Measurements from ENCODE around the gene SLC44A5.
"Not testable (repeated sequence)": the region's sequence is repeated elsewhere in the genome, so short reads cannot be mapped to it uniquely, and the experiment has no call there.

SLC44A5 gene

GRCh38 chr1:75264112-75264511, 346.8 kb downstream of the SLC44A5 start:
- DNase-seq = no peak

- not testable (repeated sequence) for DNase-seq
These were observed 347.3 kb downstream of the SLC44A5 start for GRCh38 chr1:75263616-75264015.

GRCh38 chr1:75261946-75262345, 349.0 kb downstream of the SLC44A5 start:
- not testable (repeated sequence) for DNase-seq

- no peak for DNase-seq
These were observed 352.6 kb downstream of the SLC44A5 start for GRCh38 chr1:75258351-75258750.

GRCh38 chr1:75257424-75257823, 353.5 kb downstream of the SLC44A5 start:
- DNase-seq = no peak

GRCh38 chr1:75250114-75250513, 360.8 kb downstream of the SLC44A5 start:
- not testable (repeated sequence) for DNase-seq

GRCh38 chr1:75245239-75245638, 365.7 kb downstream of the SLC44A5 start:
- peak in 1 of 3 experiments; percentile 31 for DNase-seq

GRCh38 chr1:75243124-75243523, 367.8 kb downstream of the SLC44A5 start:
- DNase-seq = no peak

GRCh38 chr1:75237316-75237715, 373.6 kb downstream of the SLC44A5 start:
- DNase-seq = no peak

GRCh38 chr1:75234562-75234961, 376.4 kb downstream of the SLC44A5 start:
- no peak for DNase-seq

- DNase-seq = peak; percentile 30 to 74 (median 63)
These were observed 377.5 kb downstream of the SLC44A5 start for GRCh38 chr1:75233302-75233929.

- DNase-seq = no peak
These were observed 390.8 kb downstream of the SLC44A5 start for GRCh38 chr1:75220072-75220471.

- no peak for DNase-seq
These were observed 396.9 kb downstream of the SLC44A5 start for GRCh38 chr1:75214017-75214416.

GRCh38 chr1:75211648-75212047, 399.3 kb downstream of the SLC44A5 start:
- DNase-seq = no peak

GRCh38 chr1:75208862-75209261, 402.1 kb downstream of the SLC44A5 start:
- no peak for DNase-seq

- DNase-seq = peak; percentile 26 to 74 (median 35)
These were observed 407.3 kb downstream of the SLC44A5 start for GRCh38 chr1:75203415-75204277.

GRCh38 chr1:75202751-75203150, 408.2 kb downstream of the SLC44A5 start:
- DNase-seq = no peak

GRCh38 chr1:75198761-75199160, 412.2 kb downstream of the SLC44A5 start:
- peak in 2 of 3 experiments; percentile 45 to 78 for DNase-seq

GRCh38 chr1:75198163-75198562, 412.8 kb downstream of the SLC44A5 start:
- DNase-seq = no peak

GRCh38 chr1:75188892-75189291, 422.0 kb downstream of the SLC44A5 start:
- DNase-seq = peak in 1 of 3 experiments; percentile 10

- not testable (repeated sequence) for DNase-seq
These were observed 429.5 kb downstream of the SLC44A5 start for GRCh38 chr1:75181214-75181955.

- DNase-seq = no peak
These were observed 436.7 kb downstream of the SLC44A5 start for GRCh38 chr1:75174031-75174760.

- no peak for DNase-seq
These were observed 438.4 kb downstream of the SLC44A5 start for GRCh38 chr1:75172556-75172955.

Data from NCI-H1417 (cell line).